ENCODE measurements around the gene TP53INP2.

Gene TP53INP2

GRCh38 chr20:34724172-34724571, 20.0 kb downstream of the TP53INP2 start:
- no peak for FAIRE-seq

- no peak for FAIRE-seq
Measured at GRCh38 chr20:34729416-34729815, 25.3 kb downstream of the TP53INP2 start.

GRCh38 chr20:34732523-34732922, 28.4 kb downstream of the TP53INP2 start:
- FAIRE-seq, result no peak

GRCh38 chr20:34736106-34736735, 32.1 kb downstream of the TP53INP2 start:
- no peak for FAIRE-seq

GRCh38 chr20:34743039-34743438, 38.9 kb downstream of the TP53INP2 start:
- no peak for FAIRE-seq

- no peak for FAIRE-seq
Measured at GRCh38 chr20:34744340-34744739, 40.2 kb downstream of the TP53INP2 start.

- FAIRE-seq, result no peak
Measured at GRCh38 chr20:34744847-34745246, 40.7 kb downstream of the TP53INP2 start.

GRCh38 chr20:34746674-34747073, 42.5 kb downstream of the TP53INP2 start:
- no peak for FAIRE-seq

- no peak for FAIRE-seq
Measured at GRCh38 chr20:34747479-34747878, 43.3 kb downstream of the TP53INP2 start.

- no peak for FAIRE-seq
Measured at GRCh38 chr20:34748709-34749108, 44.6 kb downstream of the TP53INP2 start.

GRCh38 chr20:34750484-34750883, 46.3 kb downstream of the TP53INP2 start:
- FAIRE-seq, result no peak

- no peak for FAIRE-seq
Measured at GRCh38 chr20:34751453-34751852, 47.3 kb downstream of the TP53INP2 start.

- no peak for FAIRE-seq
Measured at GRCh38 chr20:34753706-34754461, 49.7 kb downstream of the TP53INP2 start.

- no peak for FAIRE-seq
Measured at GRCh38 chr20:34754611-34755010, 50.5 kb downstream of the TP53INP2 start.

- no peak for FAIRE-seq
Measured at GRCh38 chr20:34755367-34755766, 51.2 kb downstream of the TP53INP2 start.

GRCh38 chr20:34762031-34762555, 57.9 kb downstream of the TP53INP2 start:
- no peak for FAIRE-seq
